ENCODE data around the gene C19orf38. TPM values are rescaled to one million over a fixed set of nuclear protein-coding genes. Genes with fewer than 3 reads are reported as not detected.

Gene C19orf38
- total and polyA plus RNA-seq, 8 donors, result 0.31 to 1.00 (median 0.75) TPM; not detected in 1

GRCh38 chr19:10896851-10897526 lies 48.8 kb downstream of the C19orf38 start:
- DNase-seq, result no peak
- Histone ChIP-seq H3K4me3 (no peak overlapping the region), H3K27ac (peak overlapping the region in 1 of 4 donors; percentile 27), H3K27me3 (no peaks in the 10 kb centered on the region), H3K9me3 (no peaks in the 10 kb centered on the region), H3K36me3 (no peaks in the 10 kb centered on the region), H3K4me1 (peaks cover 0 to 24% (median 7%) of the 10 kb centered on the region in 3 donors)
- peak in 1 of 4 donors; percentile 4 for ATAC-seq
- intact Hi-C loops (cut with DNase I), result no loop called here
- FAIRE-seq, result no peak
- 44 to 50% methylated on average over 7 of the region's 7 CpGs for WGBS, 2 donors
- TF ChIP-seq CTCF (IDR thresholded peaks at IDR 0.05), result no peak

- DNase-seq (no peak), FAIRE-seq (no peak), ATAC-seq (peak in 3 of 4 donors; percentile 2 to 6 (median 3))
- no peak for TF ChIP-seq CTCF (IDR thresholded peaks at IDR 0.05)
- intact Hi-C loops (cut with DNase I), result no loop called here
- WGBS, 2 donors, result 59 to 81% methylated on average over 8 to 10 of the region's 10 CpGs
- H3K27ac ChIP-seq, result peak overlapping the region; percentile 78 to 85 (median 82)
- H3K9me3 ChIP-seq, result no peaks in the 10 kb centered on the region
- H3K4me3 ChIP-seq, result no peak overlapping the region
- no peaks in the 10 kb centered on the region for H3K27me3 ChIP-seq
- no peaks in the 10 kb centered on the region for H3K36me3 ChIP-seq
- H3K4me1 ChIP-seq, result peaks cover 0 to 24% (median 7%) of the 10 kb centered on the region in 3 donors
Observed at GRCh38 chr19:10898633-10899032, 50.4 kb downstream of the C19orf38 start.

DNA sequence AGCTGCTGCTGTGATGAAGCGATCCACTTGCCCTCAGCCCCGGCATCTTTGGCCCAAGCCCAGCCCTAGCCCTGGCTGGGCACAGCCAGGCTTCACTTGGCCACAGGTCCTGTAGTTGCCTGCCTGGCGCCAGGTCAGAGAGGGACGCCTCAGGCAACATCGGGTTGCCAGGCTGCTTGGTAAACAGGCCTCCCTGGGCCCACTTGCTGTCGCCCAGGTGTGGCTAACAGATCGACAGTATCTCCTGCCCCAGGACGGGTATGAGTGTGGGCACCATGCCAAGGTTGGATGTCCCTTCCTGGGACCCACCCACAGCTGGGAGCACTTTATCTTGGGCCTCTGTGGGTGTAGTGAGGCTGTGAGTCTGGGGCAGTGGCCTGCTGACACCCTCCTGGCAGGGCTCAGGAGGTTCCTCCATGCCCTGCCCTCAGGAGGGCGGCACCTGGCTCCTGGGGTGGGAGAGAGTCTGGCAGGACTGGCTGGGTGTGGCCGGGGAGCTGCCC lies 51.0 kb downstream of the C19orf38 start:
- Histone ChIP-seq H3K27me3 (no peaks in the 10 kb centered on the region), H3K4me3 (no peak overlapping the region), H3K36me3 (no peaks in the 10 kb centered on the region), H3K4me1 (peaks cover 0 to 24% (median 7%) of the 10 kb centered on the region in 3 donors), H3K27ac (peak overlapping the region; percentile 78 to 85 (median 82)), H3K9me3 (no peaks in the 10 kb centered on the region)
- peak; percentile 78 to 95 (median 87) for DNase-seq
- TF ChIP-seq CTCF (IDR thresholded peaks at IDR 0.05), result no peak
- FAIRE-seq, result no peak
- intact Hi-C loops (cut with DNase I), result no loop called here
- ATAC-seq, result peak; percentile 92 to 93 (median 93)
- WGBS, 2 donors, result 8 to 16% methylated on average over 10 of the region's 10 CpGs

DNA sequence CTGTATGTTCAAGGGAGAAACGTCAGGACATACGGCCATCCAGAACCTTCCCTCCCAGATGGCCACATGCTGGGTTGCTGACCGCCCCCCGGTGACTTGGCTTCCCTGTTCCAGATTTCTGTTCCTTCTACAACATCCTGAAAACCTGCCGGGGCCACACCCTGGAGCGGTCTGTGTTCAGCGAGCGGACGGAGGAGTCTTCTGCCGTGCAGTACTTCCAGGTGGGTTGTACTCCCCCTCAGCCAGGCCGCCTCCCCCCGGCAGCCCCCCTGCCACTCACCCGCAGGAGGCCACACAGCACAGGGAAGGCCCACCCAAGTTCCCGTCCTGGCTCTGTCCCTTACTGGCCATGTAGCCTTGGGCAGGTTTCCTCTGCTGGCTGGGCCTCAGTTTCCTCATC lies 59.7 kb downstream of the C19orf38 start:
- Histone ChIP-seq H3K4me3 (no peak overlapping the region), H3K9me3 (no peaks in the 10 kb centered on the region), H3K36me3 (peaks cover 0 to 33% (median 3%) of the 10 kb centered on the region in 3 donors), H3K27me3 (no peaks in the 10 kb centered on the region), H3K27ac (no peak overlapping the region), H3K4me1 (no peaks in the 10 kb centered on the region)
- DNase-seq (no peak), FAIRE-seq (no peak), ATAC-seq (no peak)
- intact Hi-C loops (cut with DNase I), result no loop called here
- WGBS, 2 donors, result 90 to 93% methylated on average over 14 of the region's 14 CpGs
- TF ChIP-seq CTCF (IDR thresholded peaks at IDR 0.05), result no peak

DNA sequence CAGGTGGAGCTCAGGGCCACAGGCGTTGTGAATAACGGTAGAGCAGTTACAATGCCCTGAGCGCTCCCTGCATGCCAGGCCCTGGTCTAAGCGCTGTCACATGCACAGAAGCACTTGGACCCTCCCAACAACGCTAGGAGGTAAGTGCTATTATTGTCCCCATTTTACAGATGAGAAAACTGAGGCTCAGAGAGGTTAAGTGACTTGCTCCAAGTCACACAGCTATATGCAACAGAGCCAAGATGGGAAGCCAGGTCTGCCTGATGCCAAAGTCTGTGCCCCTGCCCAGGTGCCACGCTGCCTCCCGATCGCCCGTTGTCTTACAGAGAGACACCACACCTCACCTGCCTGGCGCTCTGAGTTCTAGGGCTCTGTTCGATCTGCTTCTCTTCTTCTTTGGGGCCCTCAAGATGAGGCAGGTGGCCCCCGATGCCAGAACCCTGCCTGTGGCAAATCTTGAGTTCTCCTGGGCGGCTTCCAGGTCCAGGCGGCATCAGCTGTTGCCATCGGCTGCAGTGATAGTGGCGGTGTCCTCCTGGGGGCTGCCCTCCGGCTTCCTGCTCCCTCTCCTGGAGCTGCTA lies 60.3 kb downstream of the C19orf38 start:
- Histone ChIP-seq H3K4me3 (no peak overlapping the region), H3K27ac (no peak overlapping the region), H3K4me1 (no peaks in the 10 kb centered on the region), H3K9me3 (no peaks in the 10 kb centered on the region), H3K27me3 (no peaks in the 10 kb centered on the region), H3K36me3 (peaks cover 0 to 33% (median 3%) of the 10 kb centered on the region in 3 donors)
- no peak for DNase-seq
- WGBS, 2 donors, result 93 to 95% methylated on average over 17 of the region's 17 CpGs
- TF ChIP-seq CTCF (IDR thresholded peaks at IDR 0.05), result no peak
- intact Hi-C loops (cut with DNase I), result no loop called here
- ATAC-seq, result no peak
- no peak for FAIRE-seq
